HG03575 (cell line): ENCODE measurements around the gene TLX3.

Experiments used
- ATAC-seq: cut with Tn5 transposase; IDR thresholded peaks from one replicate; pipeline ENCODE4 v1.9.1; 2021; ENCODE audit not compliant: unreplicated experiment, insufficient number of reproducible peaks, low FRiP score; ENCODE audit errors: extremely low read depth

Gene TLX3

DNA sequence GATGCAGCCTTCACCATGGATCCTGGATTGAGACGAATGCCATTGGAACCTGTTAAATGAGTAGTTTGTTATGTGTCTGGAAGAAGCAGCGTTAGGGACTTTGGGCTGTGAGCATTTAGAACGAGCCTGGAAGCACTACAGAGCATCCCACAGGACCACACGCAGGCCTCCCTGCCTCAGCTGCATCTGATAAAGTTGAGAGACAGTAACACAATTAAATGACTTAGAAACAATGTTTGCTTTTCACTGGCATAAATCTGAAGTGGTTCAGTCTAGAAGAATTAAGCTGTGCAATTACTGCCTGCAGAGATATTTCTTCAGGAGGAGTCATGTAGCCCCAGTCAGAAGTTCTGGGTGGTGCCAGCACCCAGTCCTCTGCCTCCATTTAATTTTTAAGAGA lies 9.8 kb upstream of the TLX3 start:
- no peak for ATAC-seq

DNA sequence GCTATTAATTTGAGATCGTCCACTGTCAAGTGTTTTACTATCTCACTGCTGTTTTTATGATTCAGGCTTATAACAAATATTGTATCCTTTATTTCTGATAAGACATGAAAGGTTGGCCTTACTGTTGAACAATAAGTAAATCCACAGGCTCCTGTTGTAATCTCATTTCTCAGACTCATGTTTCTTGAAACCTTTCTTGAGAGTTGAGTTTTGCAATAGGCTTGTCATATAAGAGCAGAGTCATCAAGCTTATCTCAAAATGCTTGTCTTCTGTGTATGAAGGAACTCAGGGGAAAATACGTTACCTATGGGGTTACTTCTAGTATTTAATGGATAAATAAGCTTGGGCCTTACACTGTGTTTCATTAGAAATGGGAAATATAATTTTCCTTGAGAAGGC lies 9.2 kb upstream of the TLX3 start:
- ATAC-seq: no peak

DNA sequence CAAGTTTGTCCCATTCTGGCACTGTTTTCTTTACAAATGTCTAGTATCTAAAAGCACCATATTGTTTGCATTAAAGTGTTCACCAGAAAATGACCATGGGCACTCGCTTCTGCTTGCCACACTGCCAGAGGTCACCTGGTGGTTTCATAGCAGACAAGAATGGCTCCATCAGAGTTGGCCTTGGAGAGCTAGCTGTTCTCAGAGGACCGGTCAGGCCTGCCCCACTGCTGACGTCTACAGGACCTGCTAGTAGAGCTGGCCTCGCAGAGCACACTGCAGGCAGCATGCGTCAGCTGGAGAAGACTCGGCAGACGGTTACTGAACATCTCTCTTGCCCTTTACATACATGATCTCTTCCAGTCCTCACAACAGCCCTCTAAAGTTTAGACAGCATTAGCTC lies 8.7 kb upstream of the TLX3 start:
- no peak for ATAC-seq

DNA sequence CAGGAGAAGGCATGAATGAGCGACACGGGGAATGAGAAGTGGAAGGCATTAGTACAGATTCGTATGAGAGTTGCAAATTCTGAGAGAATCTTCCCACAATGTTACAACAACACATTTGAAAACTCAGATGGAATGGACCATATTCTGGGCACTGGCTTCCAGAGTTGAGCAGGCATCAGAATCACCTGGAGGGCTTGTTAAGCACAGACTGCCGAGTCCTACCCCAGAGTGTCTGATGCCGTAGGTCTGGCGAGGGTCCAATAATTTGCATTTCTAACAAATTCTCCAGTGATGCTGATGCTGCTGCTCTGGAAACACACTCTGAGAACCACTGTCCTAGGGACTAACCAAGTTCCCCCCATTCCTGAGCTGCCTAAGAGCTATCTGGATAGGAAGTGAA lies 2.9 kb upstream of the TLX3 start:
- no peak for ATAC-seq

DNA sequence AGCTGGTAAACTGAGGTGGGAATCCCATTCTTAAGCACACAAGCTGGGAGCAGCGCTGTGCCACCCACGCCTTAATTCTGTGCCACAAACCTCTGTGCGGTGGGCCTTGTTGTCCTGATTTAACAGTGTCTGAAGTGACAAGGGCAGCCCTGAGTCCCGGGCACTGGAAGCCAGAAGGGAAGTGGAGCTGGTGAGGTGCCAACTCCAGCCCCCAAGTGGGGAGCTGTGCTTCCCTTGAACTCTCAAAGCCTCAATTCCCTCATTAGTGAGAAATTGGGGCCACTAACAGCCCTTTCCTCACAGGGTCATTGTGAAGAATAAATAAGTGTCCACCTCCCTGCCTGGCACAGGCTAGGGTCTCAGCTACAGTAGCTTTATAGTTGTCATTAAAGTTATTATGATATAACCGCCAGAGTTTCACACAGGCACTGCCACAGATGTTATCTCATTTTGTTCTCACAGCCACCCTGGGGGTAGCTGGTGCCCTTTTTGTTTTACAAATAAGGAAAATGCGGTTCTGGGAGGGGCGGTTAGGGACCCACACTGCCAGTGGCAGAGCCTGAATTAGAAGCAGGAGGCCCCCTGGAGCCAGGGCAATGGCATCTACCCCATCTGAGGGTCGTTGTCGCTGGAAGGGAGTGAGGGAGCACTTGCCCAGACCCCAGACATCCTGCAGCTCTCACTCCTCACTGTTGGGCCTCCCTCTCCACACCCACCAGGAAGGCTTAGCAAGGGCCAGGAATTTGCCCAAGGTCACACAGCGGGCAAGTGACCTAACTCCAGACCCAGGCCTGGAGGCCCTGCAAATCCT lies 2.1 kb upstream of the TLX3 start:
- ATAC-seq: no peak

DNA sequence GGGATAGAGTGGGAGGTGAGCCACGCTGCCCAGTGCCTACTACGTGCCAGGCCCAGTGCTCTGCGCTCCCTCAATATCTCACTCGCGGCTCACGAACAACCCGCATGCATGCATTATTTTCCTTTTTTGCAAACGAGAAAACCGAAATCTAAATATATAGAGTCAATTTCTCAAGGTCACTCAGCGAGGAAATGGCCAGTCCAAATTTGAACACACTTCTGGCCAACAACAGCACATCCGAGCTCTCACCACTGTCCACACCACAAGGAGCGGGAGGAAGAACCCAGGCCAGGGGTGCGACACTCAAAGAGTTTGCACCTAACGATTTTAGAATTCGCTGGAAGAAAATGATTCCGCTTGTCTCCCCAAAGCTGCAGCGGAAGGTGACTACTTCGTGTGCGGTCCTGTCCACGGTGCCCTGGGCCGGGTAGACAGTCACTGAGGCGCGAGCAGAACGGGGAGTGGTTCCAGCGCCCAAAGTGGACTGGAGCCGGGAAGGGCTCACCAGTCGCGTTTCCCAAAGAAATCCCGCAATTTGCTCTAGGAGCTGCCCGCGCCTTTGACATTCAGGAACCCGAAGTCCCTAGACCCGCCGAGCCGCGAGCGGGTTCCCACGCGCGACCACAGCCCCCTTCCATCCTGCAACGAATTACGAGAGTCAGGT lies 1.1 kb upstream of the TLX3 start:
- no peak for ATAC-seq

DNA sequence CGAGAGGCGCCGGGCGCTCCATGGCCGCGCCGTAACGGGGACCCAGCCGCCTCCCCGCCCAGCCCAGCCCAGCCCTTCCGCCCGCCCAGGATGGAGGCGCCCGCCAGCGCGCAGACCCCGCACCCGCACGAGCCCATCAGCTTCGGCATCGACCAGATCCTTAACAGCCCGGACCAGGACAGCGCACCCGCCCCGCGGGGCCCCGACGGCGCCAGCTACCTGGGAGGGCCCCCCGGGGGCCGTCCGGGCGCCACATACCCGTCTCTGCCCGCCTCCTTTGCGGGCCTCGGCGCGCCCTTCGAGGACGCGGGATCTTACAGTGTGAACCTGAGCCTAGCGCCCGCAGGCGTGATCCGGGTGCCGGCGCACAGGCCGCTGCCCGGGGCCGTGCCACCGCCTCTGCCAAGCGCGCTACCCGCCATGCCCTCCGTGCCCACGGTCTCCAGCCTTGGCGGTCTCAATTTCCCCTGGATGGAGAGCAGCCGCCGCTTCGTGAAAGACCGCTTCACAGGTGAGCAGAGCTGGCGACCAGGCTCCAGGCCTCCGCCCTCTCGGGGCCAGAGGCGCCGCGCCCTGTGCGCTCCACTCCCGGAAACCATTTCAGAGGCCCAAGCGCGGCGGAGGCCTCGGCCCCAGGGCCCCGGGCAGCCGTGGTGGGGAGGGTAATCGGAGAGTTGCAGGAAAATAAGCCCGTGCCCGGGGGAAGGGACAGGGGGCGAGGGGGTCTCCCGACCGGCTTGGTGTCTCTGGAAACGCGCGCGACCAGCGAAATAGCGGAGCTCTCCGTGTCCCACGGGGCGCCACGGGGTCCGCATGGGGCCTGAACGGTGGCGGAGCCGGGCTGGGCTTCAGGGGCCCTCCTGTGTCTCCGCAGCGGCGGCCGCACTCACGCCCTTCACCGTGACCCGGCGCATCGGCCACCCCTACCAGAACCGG lies 496 bp downstream of the TLX3 start:
- ATAC-seq: no peak

DNA sequence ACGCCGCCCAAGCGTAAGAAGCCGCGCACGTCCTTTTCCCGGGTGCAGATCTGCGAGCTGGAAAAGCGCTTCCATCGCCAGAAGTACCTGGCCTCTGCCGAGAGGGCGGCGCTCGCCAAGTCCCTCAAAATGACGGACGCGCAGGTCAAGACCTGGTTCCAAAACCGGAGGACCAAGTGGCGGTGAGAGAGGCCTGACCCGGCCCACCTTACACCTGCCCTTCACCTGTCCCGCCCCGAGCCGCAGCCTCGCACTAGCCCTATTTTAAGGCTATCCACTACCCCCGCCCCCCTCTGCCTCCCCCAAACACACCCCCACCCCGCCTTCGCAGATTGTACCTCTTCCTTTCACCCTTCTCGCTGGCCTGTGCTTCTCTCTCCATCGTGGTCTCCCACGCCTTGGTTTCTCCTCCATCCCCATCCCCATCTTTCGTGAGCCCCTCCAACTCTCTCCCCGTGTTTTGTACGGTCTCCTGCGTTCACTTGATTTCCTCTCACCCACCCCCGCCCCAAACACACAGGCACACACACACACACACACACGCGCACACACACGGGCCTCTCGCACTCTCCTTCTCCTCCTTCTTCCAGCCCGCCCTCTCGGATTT lies 1.3 kb downstream of the TLX3 start:
- ATAC-seq: no peak

DNA sequence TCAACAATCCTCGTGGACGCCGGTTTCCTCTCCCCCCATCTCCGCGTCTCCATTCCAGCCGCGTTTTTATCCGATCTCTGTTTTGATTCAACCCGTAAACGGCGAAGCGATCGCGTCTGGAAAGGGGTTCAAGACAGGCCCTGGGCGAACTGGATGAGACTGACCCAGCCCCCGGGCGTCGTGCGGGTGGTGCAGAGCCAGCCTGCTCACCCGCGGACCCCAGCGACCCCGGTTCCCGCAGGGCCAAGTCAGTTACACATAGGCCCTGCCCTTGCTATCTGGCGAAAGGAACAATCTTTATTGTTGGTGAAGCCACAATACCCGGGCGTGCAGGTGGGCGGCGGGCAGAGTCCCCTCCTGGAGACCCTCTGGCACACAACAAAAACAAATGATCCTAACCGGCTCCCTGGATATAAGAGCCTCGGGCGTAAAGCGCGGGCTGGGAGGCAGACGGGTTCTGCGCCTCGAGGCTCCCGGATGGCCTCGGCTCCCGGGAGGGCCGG lies 1.8 kb downstream of the TLX3 start:
- ATAC-seq: no peak

DNA sequence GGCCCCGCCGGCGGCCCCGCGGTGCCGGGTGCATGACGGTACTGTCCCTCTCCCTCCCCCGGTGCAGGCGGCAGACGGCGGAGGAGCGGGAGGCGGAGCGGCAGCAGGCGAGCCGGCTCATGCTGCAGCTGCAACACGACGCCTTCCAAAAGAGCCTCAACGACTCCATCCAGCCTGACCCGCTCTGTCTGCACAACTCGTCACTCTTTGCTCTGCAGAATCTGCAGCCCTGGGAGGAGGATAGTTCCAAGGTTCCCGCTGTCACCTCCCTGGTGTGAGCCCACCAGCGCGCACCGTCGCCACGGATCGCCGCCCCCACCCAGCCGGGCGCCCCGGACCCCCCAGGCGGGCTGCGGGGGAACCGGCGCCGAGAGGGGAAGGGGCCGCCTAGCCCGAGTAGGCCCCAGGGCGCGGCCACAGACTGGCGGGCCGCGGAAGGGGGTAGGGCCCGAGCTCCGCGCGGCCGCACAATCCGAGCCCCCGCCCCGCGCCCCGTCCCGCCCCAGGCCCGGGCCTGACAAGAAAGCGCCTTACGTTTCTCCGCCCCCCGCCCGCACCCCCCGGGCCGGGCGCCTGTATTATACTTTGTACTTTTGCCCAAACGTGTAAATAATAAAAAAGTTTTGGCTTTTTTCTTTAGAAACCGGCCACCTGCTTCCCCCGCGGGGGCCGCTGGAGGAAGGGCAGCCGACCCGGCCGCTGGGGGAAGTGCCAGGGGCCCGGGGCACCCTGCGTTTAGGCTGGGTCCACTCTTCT lies 2.5 kb downstream of the TLX3 start:
- no peak for ATAC-seq

DNA sequence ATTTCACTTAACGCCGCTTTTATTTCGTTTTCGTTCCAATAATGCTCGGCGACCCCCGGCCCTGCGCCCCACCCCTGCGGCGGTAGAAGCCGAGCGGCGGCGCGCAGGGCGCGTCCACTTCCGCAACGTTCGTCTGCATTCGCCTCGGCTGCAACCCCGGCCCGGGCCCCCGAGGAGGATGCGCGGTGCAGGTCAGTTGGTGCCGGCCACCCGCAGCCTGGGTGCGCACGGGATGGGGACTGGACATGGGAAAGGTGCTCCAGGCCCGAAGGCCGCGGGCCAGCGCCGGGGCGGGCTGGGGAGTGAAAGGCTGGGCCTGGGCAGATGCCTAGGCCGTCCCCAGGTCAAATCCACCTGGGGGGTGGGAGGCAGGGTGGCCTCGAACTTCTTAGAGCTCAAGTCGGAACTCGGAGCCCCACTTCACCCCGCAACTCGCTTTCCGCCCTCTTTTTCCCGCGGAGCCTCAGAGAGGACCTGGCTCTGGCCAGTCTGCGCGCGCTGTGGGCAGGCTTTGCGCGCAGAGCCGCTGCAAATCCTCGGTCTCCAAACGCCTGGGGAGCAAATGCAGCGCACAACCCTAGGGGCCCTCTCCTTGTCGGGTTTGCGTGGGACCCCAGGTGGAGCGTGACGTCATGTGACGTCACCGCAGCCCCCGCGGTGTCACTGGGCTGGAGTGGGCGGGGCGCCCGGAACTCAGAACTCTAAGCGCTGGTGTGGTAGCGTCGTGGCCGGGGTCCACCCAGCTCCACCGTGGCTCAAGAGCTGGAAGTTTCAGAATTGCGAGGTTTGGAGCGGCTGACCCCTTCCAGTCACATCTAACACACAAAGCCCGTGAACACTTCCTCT lies 3.3 kb downstream of the TLX3 start:
- no peak for ATAC-seq

DNA sequence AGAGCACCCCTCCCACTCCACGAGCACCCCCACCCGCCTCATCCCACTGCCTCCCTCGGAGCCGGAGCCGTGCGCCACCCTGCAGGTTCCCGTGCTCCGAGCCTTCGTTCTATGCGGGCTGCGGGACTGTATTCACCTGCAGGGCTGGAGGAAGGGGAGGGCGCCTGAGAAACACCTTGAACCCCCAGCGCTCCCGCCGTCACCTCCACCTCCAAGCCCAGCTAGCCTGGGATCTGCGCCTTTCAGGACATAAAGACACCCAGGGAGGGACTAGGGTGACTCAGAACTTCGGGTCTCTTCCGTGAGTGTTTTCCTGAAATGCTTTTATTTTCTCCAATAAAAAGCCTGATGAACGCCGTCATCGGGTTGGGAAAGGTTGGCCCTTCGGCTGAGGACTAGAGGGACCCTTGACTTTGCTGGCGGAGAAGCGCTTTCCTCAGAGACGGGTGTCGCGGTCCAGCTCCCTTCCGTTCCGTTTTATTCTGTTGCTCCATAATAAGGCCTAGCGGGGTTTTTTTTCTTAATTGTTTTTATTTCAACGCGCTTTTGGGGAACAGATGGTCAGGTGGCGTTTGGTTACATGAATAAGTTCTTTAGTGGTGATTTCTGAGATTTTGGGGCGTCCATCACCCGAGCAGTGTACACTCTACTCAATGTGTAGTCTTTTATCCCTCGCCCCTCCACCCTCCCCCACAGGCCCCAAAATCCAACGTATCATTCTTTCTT lies 4.6 kb downstream of the TLX3 start:
- no peak for ATAC-seq

DNA sequence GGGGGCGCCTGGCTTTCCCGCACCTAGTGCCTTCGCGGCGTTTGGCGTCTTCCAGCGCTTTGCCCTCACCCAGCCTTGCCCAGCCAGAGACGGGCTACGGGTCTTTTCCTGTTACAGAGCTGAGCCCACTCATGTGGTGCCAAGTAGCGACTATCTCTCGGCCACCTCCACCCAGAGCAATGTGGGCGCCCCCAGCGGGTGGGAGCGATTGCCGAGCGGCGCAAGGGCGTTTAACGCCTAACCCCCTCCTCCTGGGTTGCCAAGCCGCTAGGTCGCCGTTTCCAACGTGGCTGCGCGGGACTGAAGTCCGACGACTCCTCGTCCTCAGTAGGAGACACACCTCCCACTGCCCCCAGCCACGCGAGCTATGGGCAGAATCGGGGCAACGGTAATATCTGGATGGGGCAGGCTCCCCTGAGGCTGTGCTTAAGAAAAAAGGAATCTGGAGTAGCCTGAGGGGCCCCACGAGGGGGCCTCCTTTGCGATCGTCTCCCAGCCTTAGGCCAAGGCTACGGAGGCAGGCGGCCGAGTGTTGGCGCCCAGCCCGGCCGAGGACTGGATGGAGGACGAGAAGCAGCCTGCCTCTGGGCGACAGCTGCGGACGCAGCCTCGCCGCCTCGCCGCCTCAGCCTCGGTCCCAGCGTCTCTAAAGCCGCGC lies 5.8 kb downstream of the TLX3 start:
- no peak for ATAC-seq

DNA sequence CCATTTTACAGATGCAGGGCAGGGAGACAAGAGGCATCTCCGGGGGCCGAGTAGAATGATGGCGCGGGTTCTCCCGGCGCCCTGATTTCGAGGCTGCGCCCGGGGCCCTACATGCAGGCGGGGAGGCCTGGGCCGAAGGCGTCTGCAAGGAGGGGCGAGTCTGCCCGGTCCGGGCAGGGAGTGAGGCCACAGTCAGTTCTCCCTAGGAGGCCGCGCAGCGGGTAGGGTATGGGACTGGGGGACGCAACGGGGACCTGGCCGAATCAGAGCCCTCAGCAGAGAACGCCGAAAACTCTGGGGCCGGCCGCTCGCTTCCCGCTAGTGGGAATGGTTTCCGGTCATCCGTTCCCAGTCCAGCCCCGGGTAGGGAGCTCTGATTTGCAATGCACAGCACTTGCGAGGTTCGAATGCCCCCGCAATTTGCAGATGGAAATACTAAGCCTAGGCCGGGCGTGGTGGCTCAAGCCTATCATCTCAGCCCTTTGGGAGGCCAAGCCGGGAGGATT lies 6.4 kb downstream of the TLX3 start:
- no peak for ATAC-seq

DNA sequence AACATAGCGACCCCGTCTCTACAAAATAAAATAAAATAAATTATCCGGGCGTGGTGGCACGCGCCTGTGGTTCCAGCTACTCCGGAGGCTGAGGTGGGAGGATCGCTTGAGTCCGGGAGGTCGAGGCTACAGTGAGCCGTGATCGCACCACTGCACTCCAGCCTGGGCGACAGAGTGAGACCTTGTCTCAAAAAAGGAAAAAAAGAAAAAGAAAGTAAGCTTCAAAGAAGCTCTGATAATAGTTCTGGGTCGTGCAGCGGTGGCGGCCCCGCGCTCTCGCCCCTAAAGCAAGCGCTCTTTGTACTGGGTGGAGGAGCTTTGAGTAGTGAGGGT lies 6.8 kb downstream of the TLX3 start:
- ATAC-seq: no peak

DNA sequence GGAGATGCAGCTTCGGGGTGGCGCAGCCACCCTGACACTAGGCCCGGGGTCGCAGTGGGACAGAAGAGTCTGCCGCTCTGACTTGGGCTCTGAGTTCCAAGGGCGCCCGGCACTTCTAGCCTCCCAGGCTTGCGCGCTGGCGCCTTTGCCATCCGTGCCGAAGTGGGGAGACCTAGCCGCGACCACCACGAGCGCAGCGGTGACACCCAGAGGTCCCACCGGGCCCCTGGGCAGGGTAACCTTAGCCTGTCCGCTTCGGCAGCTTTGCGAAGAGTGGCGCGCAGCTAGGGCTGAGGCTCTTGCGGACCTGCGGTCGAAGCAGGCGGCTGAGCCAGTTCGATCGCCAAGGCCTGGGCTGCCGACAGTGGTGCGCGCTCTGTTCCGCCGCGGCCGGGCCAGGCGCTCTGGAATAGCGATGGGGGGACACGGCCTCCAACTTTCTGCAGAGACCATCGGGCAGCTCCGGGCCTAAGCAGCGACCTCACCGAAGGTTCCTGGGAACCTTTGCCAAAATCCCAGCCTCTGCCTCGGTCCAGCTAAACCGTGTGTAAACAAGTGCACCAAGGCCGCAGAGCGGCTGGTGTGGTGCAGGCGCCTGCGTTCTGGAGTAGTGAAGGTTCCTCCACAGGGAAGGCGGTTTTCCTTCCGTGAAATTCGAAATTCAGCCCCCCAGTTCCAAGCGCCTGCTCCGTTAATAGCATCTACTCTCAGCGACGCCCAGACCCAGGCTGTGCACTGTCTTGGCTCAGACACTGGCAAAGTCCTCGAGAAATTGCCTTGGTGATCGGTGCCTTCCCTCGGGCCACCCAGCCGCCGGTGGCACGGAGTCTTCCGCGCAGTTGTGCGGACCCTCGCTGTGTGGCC lies 7.4 kb downstream of the TLX3 start:
- ATAC-seq: no peak
